Thyroid gland (tissue), 4 donors: Measurements from ENCODE around the gene ARHGEF28.

Source experiments
- CTCF ChIP-seq, 6 experiments: fragments of 200-600 bp in 3 of 6; fragments of 450-650 bp in 3 of 6; sonication (generic) in 3 of 6; IDR thresholded peaks; one replicate each; pipeline ENCODE4 v1.5.1; 2016 to 2019; ENCODE audit warnings: antibody characterized with exemption in 6 of 6, mild to moderate bottlenecking in 2 of 6, inconsistent platforms in 1 of 6, moderate library complexity in 1 of 6
- POLR2A ChIP-seq, 2 donors: fragments of 450-650 bp; IDR thresholded peaks; one replicate each; pipeline ENCODE4 v1.6.1; 2017; ENCODE audit warnings: antibody characterized with exemption in 2 of 2, mild to moderate bottlenecking in 2 of 2, moderate library complexity in 1 of 2

GRCh38 chr5:73948720-73949119, 322.7 kb downstream of the ARHGEF28 start:
- TF ChIP-seq CTCF (IDR thresholded peaks at IDR 0.05) (no peak), POLR2A (IDR thresholded peaks at IDR 0.05) (no peak)
